ENCODE data around the gene OR10A6. TPM values are rescaled to one million over a fixed set of nuclear protein-coding genes. Genes with fewer than 3 reads are reported as not detected.
A peak's percentile ranks its signal among the peaks of the same experiment; 100 is the strongest.

The OR10A6 gene
- total and polyA plus RNA-seq, 8 donors: 0.03 to 0.08 (median 0.07) TPM; not detected in 2

DNA sequence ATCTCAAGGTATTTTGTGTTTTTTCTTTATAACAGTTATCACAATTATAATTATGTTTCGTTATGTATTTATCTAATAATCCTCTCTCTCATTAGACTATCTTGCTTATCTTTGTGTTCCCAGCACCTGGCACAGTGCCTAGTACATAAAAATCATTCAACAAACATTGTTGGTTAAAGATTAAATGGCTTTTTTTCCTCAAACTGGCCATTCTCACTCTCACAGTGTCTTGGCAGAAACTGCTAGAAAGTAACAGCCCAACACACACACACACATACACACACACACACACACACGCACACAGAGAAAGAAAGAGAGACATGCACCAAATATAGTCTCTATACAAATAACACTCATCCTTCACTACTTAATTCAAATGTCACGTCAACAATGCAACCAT is 36.8 kb downstream of the OR10A6 start:
- peak; percentile 11 for ATAC-seq
- no peak overlapping the region for H3K27ac ChIP-seq
- DNase-seq: no peak

DNA sequence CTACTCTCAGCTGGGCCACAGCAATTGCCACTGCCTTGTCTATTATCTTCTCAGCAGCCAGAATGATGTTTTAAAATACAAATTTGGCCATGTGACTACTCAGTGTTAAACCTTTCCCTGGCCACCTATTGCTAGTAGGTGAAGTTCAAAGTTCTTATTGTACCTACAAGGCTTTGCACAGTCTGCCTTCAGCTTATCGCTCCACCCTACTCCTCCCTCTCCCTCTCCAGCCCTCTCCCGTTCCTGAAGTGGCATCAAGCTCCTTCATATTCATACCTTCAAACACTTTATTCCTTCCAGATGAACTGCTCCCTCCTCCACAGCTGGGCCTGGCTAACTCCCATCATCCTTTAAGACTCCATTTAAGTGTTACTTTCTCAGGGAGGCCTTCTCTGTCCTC is 37.3 kb downstream of the OR10A6 start:
- Histone ChIP-seq H3K27me3 (peaks cover 0 to 7% of the 10 kb centered on the region in 2 donors), H3K4me1 (no peaks in the 10 kb centered on the region), H3K9me3 (no peaks in the 10 kb centered on the region), H3K27ac (no peak overlapping the region), H3K4me3 (no peak overlapping the region), H3K36me3 (no peaks in the 10 kb centered on the region)
- peak; percentile 90 for ATAC-seq
- TF ChIP-seq, protein P1, sequence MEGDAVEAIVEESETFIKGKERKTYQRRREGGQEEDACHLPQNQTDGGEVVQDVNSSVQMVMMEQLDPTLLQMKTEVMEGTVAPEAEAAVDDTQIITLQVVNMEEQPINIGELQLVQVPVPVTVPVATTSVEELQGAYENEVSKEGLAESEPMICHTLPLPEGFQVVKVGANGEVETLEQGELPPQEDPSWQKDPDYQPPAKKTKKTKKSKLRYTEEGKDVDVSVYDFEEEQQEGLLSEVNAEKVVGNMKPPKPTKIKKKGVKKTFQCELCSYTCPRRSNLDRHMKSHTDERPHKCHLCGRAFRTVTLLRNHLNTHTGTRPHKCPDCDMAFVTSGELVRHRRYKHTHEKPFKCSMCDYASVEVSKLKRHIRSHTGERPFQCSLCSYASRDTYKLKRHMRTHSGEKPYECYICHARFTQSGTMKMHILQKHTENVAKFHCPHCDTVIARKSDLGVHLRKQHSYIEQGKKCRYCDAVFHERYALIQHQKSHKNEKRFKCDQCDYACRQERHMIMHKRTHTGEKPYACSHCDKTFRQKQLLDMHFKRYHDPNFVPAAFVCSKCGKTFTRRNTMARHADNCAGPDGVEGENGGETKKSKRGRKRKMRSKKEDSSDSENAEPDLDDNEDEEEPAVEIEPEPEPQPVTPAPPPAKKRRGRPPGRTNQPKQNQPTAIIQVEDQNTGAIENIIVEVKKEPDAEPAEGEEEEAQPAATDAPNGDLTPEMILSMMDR (IDR thresholded peaks at IDR 0.05): no peak
- peak in 2 of 4 donors; percentile 21 to 46 for DNase-seq
- intact Hi-C loops (cut with DNase I): loop anchor here in 1 of 2 donors (2.0 kb wide), 1 partner anchor 93 kb away; the partner anchor contains the start of gene EIF3F

More for the DNA sequence above, 36.8 kb downstream of the OR10A6 start:
- intact Hi-C loops (cut with DNase I): loop anchor here in 1 of 2 donors (2.0 kb wide), 1 partner anchor 93 kb away; the partner anchor contains the start of gene EIF3F
- TF ChIP-seq, protein P1 (IDR thresholded peaks at IDR 0.05): no peak
- Histone ChIP-seq H3K4me3 (no peak overlapping the region), H3K36me3 (no peaks in the 10 kb centered on the region), H3K9me3 (no peaks in the 10 kb centered on the region), H3K4me1 (no peaks in the 10 kb centered on the region), H3K27me3 (peaks cover 0 to 7% of the 10 kb centered on the region in 2 donors)

DNA sequence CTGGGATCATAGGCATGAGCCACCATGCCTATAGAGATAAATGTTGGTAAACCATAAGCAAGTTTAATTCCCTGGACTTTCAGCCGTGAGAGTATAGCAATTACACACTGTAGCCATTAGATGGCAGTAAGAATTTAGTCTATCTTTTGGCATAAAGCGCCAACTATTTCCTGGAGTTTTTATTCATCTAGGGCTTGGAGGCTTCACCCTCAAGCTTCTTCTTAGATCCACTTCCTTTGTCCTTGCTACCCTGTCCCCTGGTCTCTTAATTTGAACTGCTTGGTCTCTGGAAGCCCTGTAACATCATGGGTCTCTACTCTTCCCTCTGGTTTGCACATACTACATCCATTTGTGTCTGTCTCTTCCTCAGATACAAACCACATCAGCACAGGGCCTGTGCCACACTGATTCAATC is 38.2 kb downstream of the OR10A6 start:
- Histone ChIP-seq H3K4me3 (no peak overlapping the region), H3K4me1 (no peaks in the 10 kb centered on the region), H3K27ac (no peak overlapping the region), H3K9me3 (no peaks in the 10 kb centered on the region), H3K36me3 (no peaks in the 10 kb centered on the region), H3K27me3 (peaks cover 0 to 7% of the 10 kb centered on the region in 2 donors)
- intact Hi-C loops (cut with DNase I): no loop called here
- TF ChIP-seq, protein P1 (IDR thresholded peaks at IDR 0.05): peak; percentile 63 to 72
- DNase-seq (peak in 2 of 4 donors; percentile 23 to 46), ATAC-seq (peak; percentile 87)

DNA sequence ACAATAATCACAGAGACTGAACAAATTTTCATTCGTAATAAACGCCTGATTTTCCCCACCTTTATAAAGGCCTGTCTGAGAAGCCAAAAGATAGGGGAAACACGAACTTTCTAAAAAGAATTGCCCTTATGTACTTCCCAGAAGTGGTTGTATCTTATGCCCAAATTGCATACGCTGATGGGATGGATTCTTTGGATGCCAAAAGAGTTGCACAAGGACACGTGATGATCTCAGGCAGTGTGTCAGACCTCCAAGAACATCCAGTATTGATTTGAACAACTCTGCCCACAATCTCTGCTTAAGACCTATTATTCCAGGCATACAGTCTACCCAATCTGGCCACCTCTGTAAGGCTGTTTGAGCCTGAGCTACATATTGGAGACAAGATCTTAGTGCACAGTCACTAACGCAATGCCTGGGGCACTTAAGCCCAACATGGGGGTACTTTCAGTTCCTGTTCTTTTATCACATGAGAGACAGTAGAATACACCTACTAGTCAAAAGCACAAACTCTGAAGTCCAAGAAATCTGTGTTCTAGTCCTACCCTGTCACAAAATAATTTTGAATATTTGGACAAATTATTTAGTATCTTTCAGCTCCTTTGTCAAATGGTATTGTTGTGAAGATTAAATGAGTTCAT is 38.9 kb downstream of the OR10A6 start:
- Histone ChIP-seq H3K27ac (no peak overlapping the region), H3K36me3 (no peaks in the 10 kb centered on the region), H3K27me3 (peaks cover 0 to 7% of the 10 kb centered on the region in 2 donors), H3K4me3 (no peak overlapping the region), H3K4me1 (no peaks in the 10 kb centered on the region), H3K9me3 (no peaks in the 10 kb centered on the region)
- TF ChIP-seq, protein P1 (IDR thresholded peaks at IDR 0.05): no peak
- DNase-seq (no peak), ATAC-seq (no peak)
- intact Hi-C loops (cut with DNase I): no loop called here

DNA sequence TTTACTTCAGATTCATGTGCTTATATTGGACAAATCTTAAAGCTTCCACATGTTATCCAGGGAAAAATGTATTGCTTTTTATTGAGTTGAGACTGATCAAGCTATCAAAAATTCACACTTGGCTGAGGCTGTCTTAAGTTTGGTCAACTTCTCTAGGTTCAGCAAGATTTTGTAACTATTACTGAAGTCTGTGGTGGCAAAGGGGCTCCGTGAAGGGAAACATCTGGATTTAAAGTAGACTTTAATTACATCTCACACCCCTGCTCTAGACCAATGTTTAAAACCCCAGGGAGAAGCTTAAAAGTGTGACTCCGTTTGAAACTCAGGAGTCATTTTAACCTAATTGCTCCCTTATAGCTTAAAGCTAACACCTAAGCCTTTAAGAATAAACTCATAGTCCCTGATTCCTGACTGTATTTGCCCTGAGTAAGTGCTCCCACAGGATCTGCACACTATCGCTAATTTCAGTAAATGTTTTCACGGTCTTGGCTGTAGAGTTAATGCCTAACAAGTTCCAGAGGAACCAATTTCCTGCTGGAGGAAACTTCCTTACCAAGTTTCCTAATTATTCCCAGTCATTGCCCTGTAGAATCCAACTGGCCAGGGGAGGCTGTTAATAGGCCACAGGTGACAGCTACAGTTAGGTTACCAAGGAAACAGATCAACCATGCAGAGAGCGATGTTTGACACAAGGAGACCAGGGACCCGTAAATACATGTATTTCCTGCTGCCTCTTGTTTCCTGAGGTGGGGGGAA is 40.5 kb downstream of the OR10A6 start:
- Histone ChIP-seq H3K27ac (no peak overlapping the region), H3K36me3 (no peaks in the 10 kb centered on the region), H3K4me1 (no peaks in the 10 kb centered on the region), H3K4me3 (no peak overlapping the region), H3K27me3 (peaks cover 0 to 7% of the 10 kb centered on the region in 2 donors), H3K9me3 (no peaks in the 10 kb centered on the region)
- TF ChIP-seq, protein P1 (IDR thresholded peaks at IDR 0.05): no peak
- DNase-seq: no peak
- ATAC-seq: no peak
- intact Hi-C loops (cut with DNase I): no loop called here
